Activated CD4-positive, alpha-beta T cell treated with anti-CD3 and anti-CD28 coated beads for 36 hours (primary cell): ENCODE results near the gene NFU1. TPM values are rescaled to one million over a fixed set of nuclear protein-coding genes. Genes with fewer than 3 reads are reported as not detected.

Experiments
- ATAC-seq: fragments of 200-7000 bp; cut with Tn5 transposase; one replicate; pipeline ENCODE4 v1.10.0; 2021; ENCODE audit warnings: mild to moderate bottlenecking, moderate library complexity
- CTCF ChIA-PET: fragments of 350-600 bp; sonication (Branson Sonifier 250); formaldehyde crosslinking; loops from one replicate; lab custom pipeline; 2021; ENCODE audit warnings: antibody characterized with exemption; lab: Charles Lee
- POLR2A ChIA-PET: fragments of 350-600 bp; sonication (Branson Sonifier 250); formaldehyde crosslinking; loops from one replicate; lab custom pipeline; 2021; ENCODE audit warnings: antibody characterized with exemption, inconsistent platforms; lab: Charles Lee
- DNase-seq: peaks from one replicate; pipeline ENCODE4 v3.0.0-alpha.2; 2020
- H3K27ac Mint-ChIP-seq: one replicate; pipeline ENCODE4 v1.8.0; 2021; ENCODE audit warnings: mixed read lengths
- H3K27me3 Mint-ChIP-seq: one replicate; pipeline ENCODE4 v1.8.0; 2021; ENCODE audit warnings: mixed read lengths
- H3K36me3 Mint-ChIP-seq: one replicate; pipeline ENCODE4 v1.8.0; 2021; ENCODE audit warnings: low read depth, mixed read lengths
- H3K4me1 Mint-ChIP-seq: one replicate; pipeline ENCODE4 v1.8.0; 2021; ENCODE audit warnings: mixed read lengths
- H3K4me3 Mint-ChIP-seq: one replicate; pipeline ENCODE4 v1.8.0; 2021; ENCODE audit warnings: mild to moderate bottlenecking, moderate library complexity, mixed read lengths
- H3K9me3 Mint-ChIP-seq: one replicate; pipeline ENCODE4 v1.8.0; 2021; ENCODE audit warnings: low read depth, mixed read lengths
- intact Hi-C, 2 experiments: fragments of 100-400 bp; cut with DNase I in 1 of 2; cut with micrococcal nuclease in 1 of 2; formaldehyde crosslinking; loops; one replicate each; pipeline versions ENCODE4 v1.14.2 to v1.15.1; 2022 to 2024; cut with DNase I, micrococcal nuclease
- total RNA-seq, 2 experiments: library from RNA; stranded (reverse); gene quantifications; one replicate each; pipeline ENCODE4 v1.2.3, GENCODE V29; 2021

Gene NFU1
- total RNA-seq, 2 experiments from 2014 or later, result 30.0 to 34.3 TPM

GRCh38 chr2:69353360-69353759 is 83.9 kb downstream of the NFU1 start:
- H3K4me1 Mint-ChIP-seq, result no peaks in the 10 kb centered on the region
- ATAC-seq (no peak), DNase-seq (no peak)
- CTCF ChIA-PET, result interaction anchor here (0.7 kb wide), 1 partner anchor 25 kb away, joined by 3 read pairs; no protein-coding TSS in a partner anchor
- no peaks in the 10 kb centered on the region for H3K9me3 Mint-ChIP-seq
- peaks cover 44% of the 10 kb centered on the region for H3K36me3 Mint-ChIP-seq
- POLR2A ChIA-PET, result no interaction called here
- intact Hi-C loops, result no loop called here
- H3K4me3 Mint-ChIP-seq, result no peak overlapping the region
- no peaks in the 10 kb centered on the region for H3K27me3 Mint-ChIP-seq
- H3K27ac Mint-ChIP-seq, result no peak overlapping the region

GRCh38 chr2:69348781-69349180 is 88.5 kb downstream of the NFU1 start:
- Mint-ChIP-seq H3K4me3 (no peak overlapping the region), H3K4me1 (peaks cover 18% of the 10 kb centered on the region), H3K27ac (no peak overlapping the region), H3K36me3 (peaks cover 40% of the 10 kb centered on the region), H3K27me3 (no peaks in the 10 kb centered on the region), H3K9me3 (no peaks in the 10 kb centered on the region)
- ChIA-PET POLR2A (no interaction called here), CTCF (interaction anchor here (0.6 kb wide), 1 partner anchor 816 kb away, joined by 3 read pairs; no protein-coding TSS in a partner anchor)
- no peak for DNase-seq
- ATAC-seq, result no peak
- intact Hi-C loops, result no loop called here

Other genes starting within 250 kb of the NFU1 start
- 10 to 100 TPM; 31.0 to 36.1 TPM for gene GFPT1, start 50.2 kb downstream of the NFU1 start, total RNA-seq
- gene AAK1, start 206.3 kb upstream of the NFU1 start, total RNA-seq, result 100 to 1,000 TPM in 1 of 2 experiments, 10 to 100 TPM in 1; 95.9 to 104 TPM